ENCODE measurements around the gene MT3. TPM values are rescaled to one million over a fixed set of nuclear protein-coding genes. Genes with fewer than 3 reads are reported as not detected.

Gene MT3
- total RNA-seq, 4 donors from 2014 or later, result 1.2 TPM; not detected in 3

- no peak overlapping the region for H3K4me3 ChIP-seq (ENCODE audit: low read depth, poor library complexity, severe bottlenecking)
- TF ChIP-seq CTCF (IDR thresholded peaks at IDR 0.05) (no peak), POLR2A (IDR thresholded peaks at IDR 0.05) (no peak)
- intact Hi-C loops (cut with DNase I; ENCODE audit: low total_unique reads), result loop anchor here (10.0 kb wide), 2 partner anchors 84 to 86 kb away; partner anchors contain the start of gene MT1X
- 32 to 36% methylated on average over 8 of the region's 8 CpGs for WGBS, 2 donors
- peak; percentile 49 to 81 for DNase-seq (ENCODE audit: low spot score in 2 of 2)
Measured at GRCh38 chr16:56600398-56600999, 11.2 kb downstream of the MT3 start.

- TF ChIP-seq CTCF (IDR thresholded peaks at IDR 0.05) (no peak), POLR2A (IDR thresholded peaks at IDR 0.05) (no peak)
- DNase-seq (ENCODE audit: low spot score in 2 of 2), result peak in 1 of 2 donors; percentile 82
- H3K4me3 ChIP-seq (ENCODE audit: low read depth, poor library complexity, severe bottlenecking), result no peak overlapping the region
- 75 to 80% methylated on average over 9 of the region's 9 CpGs for WGBS, 2 donors
- intact Hi-C loops (cut with DNase I; ENCODE audit: low total_unique reads), result loop anchor here (10.0 kb wide), 2 partner anchors 83 to 87 kb away; partner anchors contain the start of gene MT1X
Measured at GRCh38 chr16:56601325-56601724, 12.0 kb downstream of the MT3 start.

GRCh38 chr16:56603589-56603988 lies 14.3 kb downstream of the MT3 start:
- WGBS, 2 donors, result 66 to 67% methylated on average over 4 of the region's 4 CpGs
- TF ChIP-seq CTCF (IDR thresholded peaks at IDR 0.05) (no peak), POLR2A (IDR thresholded peaks at IDR 0.05) (no peak)
- intact Hi-C loops (cut with DNase I; ENCODE audit: low total_unique reads), result loop anchor here (10.0 kb wide), 2 partner anchors 81 to 89 kb away; partner anchors contain the start of gene MT1X
- no peak overlapping the region for H3K4me3 ChIP-seq (ENCODE audit: low read depth, poor library complexity, severe bottlenecking)
- DNase-seq (ENCODE audit: low spot score in 2 of 2), result peak in 1 of 2 donors; percentile 37

GRCh38 chr16:56604966-56605365 lies 15.6 kb downstream of the MT3 start:
- TF ChIP-seq POLR2A (IDR thresholded peaks at IDR 0.05) (no peak), CTCF (IDR thresholded peaks at IDR 0.05) (no peak)
- peak in 1 of 2 donors; percentile 84 for DNase-seq (ENCODE audit: low spot score in 2 of 2)
- WGBS, 2 donors, result 82 to 83% methylated on average over 4 of the region's 4 CpGs
- no peak overlapping the region for H3K4me3 ChIP-seq (ENCODE audit: low read depth, poor library complexity, severe bottlenecking)
- intact Hi-C loops (cut with DNase I; ENCODE audit: low total_unique reads), result loop anchor here (10.0 kb wide), 2 partner anchors 80 to 90 kb away; partner anchors contain the start of gene MT1X

GRCh38 chr16:56605475-56605874 lies 16.1 kb downstream of the MT3 start:
- no peak for TF ChIP-seq POLR2A (IDR thresholded peaks at IDR 0.05)
- no peak for TF ChIP-seq CTCF (IDR thresholded peaks at IDR 0.05)
- intact Hi-C loops (cut with DNase I; ENCODE audit: low total_unique reads), result loop anchor here (10.0 kb wide), 2 partner anchors 79 to 91 kb away; partner anchors contain the start of gene MT1X
- H3K4me3 ChIP-seq (ENCODE audit: low read depth, poor library complexity, severe bottlenecking), result no peak overlapping the region
- WGBS, 2 donors, result 43 to 62% methylated on average over 1 of the region's 1 CpG
- DNase-seq (ENCODE audit: low spot score in 2 of 2), result peak in 1 of 2 donors; percentile 37

Data from lower leg skin (tissue), 4 donors.